Activated CD8-positive, alpha-beta memory T cell treated with anti-CD3 and anti-CD28 coated beads, Interleukin-2, amount 50 U/mL, for 4 hours (primary cell): Measurements from ENCODE around the gene ARID3A.
A peak's percentile ranks its signal among the peaks of the same experiment; 100 is the strongest.
"Not testable (repeated sequence)": the region's sequence is repeated elsewhere in the genome, so short reads cannot be mapped to it uniquely, and the experiment has no call there.

ENCODE experiments used
- DNase-seq: peaks from one replicate; pipeline ENCODE4 v3.0.0-alpha.2; 2020

The ARID3A gene

DNA sequence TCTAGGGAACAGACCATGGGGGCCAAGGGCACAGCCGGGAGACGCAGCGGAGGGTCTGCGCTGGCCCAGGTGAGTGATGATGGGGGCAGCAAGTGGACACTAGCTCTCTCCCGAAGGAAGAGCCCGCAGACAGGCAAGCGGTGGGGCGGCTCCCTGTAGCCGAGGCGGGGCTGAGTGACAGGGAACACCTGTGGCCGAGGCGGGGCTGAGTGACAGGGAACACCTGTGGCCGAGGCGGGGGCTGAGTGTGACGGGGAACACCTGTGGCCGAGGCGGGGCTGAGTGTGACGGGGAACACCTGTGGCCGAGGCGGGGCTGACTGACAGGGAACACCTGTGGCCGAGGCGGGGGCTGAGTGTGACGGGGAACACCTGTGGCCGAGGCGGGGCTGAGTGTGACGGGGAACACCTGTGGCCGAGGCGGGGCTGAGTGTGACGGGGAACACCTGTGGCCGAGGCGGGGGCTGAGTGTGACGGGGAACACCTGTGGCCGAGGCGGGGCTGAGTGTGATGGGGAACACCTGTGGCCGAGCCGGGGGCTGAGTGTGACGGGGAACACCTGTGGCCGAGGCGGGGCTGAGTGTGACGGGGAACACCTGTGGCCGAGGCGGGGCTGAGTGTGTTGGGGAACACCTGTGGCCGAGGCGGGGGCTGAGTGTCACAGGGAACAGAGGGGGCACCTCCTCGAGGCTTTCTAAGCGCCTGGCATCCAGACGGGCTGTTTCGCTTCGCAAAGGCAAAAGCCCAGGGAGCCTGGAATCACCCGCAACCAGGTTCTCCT is 34.2 kb upstream of the ARID3A start:
- not testable (repeated sequence) for DNase-seq

DNA sequence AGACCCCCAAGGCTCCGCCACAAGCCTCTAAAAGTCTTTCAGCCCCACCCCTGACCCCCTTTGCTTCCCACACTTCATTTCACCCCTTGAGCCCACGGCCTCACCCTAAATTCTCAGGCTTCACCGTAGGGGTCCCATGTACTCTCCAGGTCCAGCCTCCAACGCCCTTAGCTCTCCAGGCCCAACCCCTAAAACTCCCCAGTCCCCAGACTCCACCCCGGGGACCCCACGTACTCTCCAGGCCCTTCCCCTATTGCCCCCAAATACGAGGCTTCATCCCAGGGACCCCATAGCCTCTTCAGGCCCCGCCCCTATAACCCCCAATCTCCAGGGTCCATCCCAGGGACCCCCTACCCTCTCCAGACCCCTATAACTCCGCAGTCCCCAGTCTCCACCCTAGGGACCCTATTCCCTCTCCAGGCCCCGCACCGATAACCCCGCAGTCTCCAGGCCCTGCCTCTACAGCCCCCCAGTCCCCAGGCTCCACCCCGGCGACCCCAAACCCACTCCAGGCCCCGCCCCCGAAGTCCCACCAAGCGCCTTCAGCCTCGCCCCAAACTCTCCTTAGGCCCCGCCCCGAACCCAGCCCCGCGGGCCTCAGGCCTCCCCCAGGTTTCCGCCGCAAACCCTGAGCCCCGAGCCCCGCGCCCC is 33.5 kb upstream of the ARID3A start:
- peak; percentile 55 for DNase-seq

- DNase-seq: peak; percentile 88
Measured at GRCh38 chr19:892894-893689, 32.7 kb upstream of the ARID3A start, which contains the start of the genes MED16 and RNU6-9. Gene MED16 (minus strand): TSS chr19:893187. CDS start chr19:891131, 2,056 bp downstream. Gene RNU6-9 (plus strand): TSS chr19:893484.

GRCh38 chr19:896434-896833 is 29.4 kb upstream of the ARID3A start:
- DNase-seq: no peak

GRCh38 chr19:896999-897398 is 28.8 kb upstream of the ARID3A start:
- DNase-seq: no peak

GRCh38 chr19:897442-898039 is 28.3 kb upstream of the ARID3A start:
- DNase-seq: no peak

DNA sequence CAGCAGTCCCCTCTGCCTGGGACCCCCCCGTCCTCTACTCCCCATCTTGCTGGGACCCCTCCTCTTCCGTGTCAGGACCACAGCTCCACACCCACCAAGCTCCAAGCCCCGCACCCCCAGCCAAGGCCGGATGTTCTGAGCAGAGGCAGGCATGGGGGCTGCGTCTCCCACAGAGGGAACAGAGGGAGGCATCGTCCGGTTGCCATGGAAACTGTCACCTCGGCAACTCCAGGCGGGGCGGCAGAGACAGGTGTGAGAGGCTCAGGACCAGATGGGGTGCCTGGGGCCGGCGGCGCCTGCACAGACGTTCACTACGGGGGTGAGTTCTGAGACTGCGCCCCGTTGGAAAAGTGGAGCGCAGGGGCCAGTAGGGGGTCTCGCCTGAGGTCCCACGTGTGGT is 27.2 kb upstream of the ARID3A start:
- DNase-seq: no peak

DNA sequence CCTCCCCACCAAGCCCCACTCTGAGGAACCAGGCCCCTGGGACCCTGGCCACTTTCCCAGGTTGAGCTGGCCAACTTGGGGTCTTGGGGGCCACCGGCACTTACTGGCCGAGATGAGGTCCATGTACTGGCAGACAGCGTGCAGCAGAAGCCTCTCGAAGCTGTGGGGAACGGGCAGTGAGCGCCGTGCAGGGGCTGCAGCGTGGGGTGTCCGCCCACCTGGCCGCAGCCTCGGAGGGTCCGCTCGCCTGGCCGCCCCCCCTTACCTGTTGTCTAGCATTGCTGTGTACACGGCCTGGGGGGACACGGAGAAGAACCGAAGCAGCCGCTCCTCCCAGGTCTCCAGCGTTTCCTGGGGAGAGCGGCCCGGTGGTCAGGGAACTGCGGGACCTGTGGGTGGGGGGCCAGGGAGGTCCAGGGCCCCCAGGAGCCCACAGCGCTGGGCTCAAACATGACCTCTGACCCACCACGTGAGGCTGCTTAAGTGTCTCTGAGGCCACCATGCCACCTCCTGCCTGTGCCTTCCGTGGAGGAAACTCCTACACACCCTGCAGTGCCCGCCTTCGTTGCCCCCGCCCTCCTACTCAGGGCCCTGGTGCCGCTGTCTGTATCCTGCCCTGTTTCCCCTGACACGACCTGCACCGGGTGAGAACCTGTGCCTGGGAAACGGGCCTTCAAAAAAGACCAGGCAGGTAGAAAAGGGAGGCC is 26.3 kb upstream of the ARID3A start:
- DNase-seq: no peak

GRCh38 chr19:900043-900301 is 25.9 kb upstream of the ARID3A start:
- no peak for DNase-seq

- no peak for DNase-seq
Measured at GRCh38 chr19:900302-901111, 25.3 kb upstream of the ARID3A start.

- no peak for DNase-seq
Measured at GRCh38 chr19:901216-902092, 24.4 kb upstream of the ARID3A start.

GRCh38 chr19:902093-902370 is 23.8 kb upstream of the ARID3A start:
- DNase-seq: no peak

- DNase-seq: no peak
Measured at GRCh38 chr19:902446-903226, 23.2 kb upstream of the ARID3A start.

- no peak for DNase-seq
Measured at GRCh38 chr19:903266-903797, 22.5 kb upstream of the ARID3A start.

GRCh38 chr19:904545-904944 is 21.3 kb upstream of the ARID3A start:
- DNase-seq: no peak

DNA sequence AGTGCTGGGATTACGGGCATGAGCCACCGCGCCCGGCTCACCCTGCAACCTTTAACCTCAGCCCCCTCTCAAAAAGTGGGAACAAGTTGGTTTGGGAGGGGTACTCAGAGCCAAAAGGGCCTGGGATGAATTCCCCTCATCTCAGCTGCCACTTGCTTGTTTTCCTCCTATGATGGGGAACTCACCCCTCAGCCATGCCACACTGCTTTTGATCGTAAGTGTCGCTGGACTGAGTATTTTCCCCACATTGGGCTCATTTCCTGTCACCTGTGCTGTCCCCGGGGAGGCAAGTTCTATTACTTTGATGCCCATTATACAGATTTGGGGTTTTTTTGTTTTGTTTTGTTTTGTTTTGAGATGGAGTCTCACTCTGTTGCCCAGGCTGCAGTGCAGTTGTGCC is 19.4 kb upstream of the ARID3A start:
- DNase-seq: no peak

- DNase-seq: no peak
Measured at GRCh38 chr19:907183-907853, 18.5 kb upstream of the ARID3A start.

- no peak for DNase-seq
Measured at GRCh38 chr19:911197-912033, 14.4 kb upstream of the ARID3A start.
